ENCODE measurements around the gene SLC12A9.

Gene SLC12A9

GRCh38 chr7:100863406-100863950 is 11.0 kb downstream of the SLC12A9 start:
- no peak for TF ChIP-seq CTCF (IDR thresholded peaks at IDR 0.05; ENCODE audit: control insufficient read depth, extremely low read depth, insufficient read depth)
- H3K4me3 ChIP-seq (ENCODE audit: low read depth, low read length) = no peak overlapping the region
- DNase-seq (ENCODE audit: low read depth) = peak; percentile 17

- DNase-seq (ENCODE audit: low read depth) = no peak
- no peak for TF ChIP-seq CTCF (IDR thresholded peaks at IDR 0.05; ENCODE audit: control insufficient read depth, extremely low read depth, insufficient read depth)
- H3K4me3 ChIP-seq (ENCODE audit: low read depth, low read length) = no peak overlapping the region
Observed at GRCh38 chr7:100864263-100864845, 11.8 kb downstream of the SLC12A9 start.

GRCh38 chr7:100865372-100865911 is 12.9 kb downstream of the SLC12A9 start:
- no peak for TF ChIP-seq CTCF (IDR thresholded peaks at IDR 0.05; ENCODE audit: control insufficient read depth, extremely low read depth, insufficient read depth)
- no peak overlapping the region for H3K4me3 ChIP-seq (ENCODE audit: low read depth, low read length)
- DNase-seq (ENCODE audit: low read depth) = no peak

GRCh38 chr7:100865938-100866728 is 13.6 kb downstream of the SLC12A9 start:
- no peak for DNase-seq (ENCODE audit: low read depth)
- no peak for TF ChIP-seq CTCF (IDR thresholded peaks at IDR 0.05; ENCODE audit: control insufficient read depth, extremely low read depth, insufficient read depth)
- H3K4me3 ChIP-seq (ENCODE audit: low read depth, low read length) = no peak overlapping the region; the same call in 1 of the 2 replicates

- H3K4me3 ChIP-seq (ENCODE audit: low read depth, low read length) = no peak overlapping the region
- TF ChIP-seq CTCF (IDR thresholded peaks at IDR 0.05; ENCODE audit: control insufficient read depth, extremely low read depth, insufficient read depth) = no peak
- no peak for DNase-seq (ENCODE audit: low read depth)
Observed at GRCh38 chr7:100866729-100867039, 14.2 kb downstream of the SLC12A9 start.

- DNase-seq (ENCODE audit: low read depth) = no peak
- H3K4me3 ChIP-seq (ENCODE audit: low read depth, low read length) = no peak within 1 kb of the TSS; the same call in 1 of the 2 replicates
- TF ChIP-seq CTCF (IDR thresholded peaks at IDR 0.05; ENCODE audit: control insufficient read depth, extremely low read depth, insufficient read depth) = no peak
Observed at GRCh38 chr7:100867040-100867775, 14.7 kb downstream of the SLC12A9 start, which contains the start of gene TRIP6. Gene TRIP6, plus strand, starts transcription at chr7:100867387. Its CDS starts 111 bp downstream, at chr7:100867498.
